ENCODE data around the gene SF3B4.

Gene SF3B4

GRCh38 chr1:149934356-149934755, 6.8 kb upstream of the SF3B4 start:
- TF ChIP-seq SIN3A (IDR thresholded peaks at IDR 0.05; ENCODE audit: borderline replicate concordance, insufficient read depth, low read length) = no peak
- no peak for TF ChIP-seq REST (IDR thresholded peaks at IDR 0.05; ENCODE audit: insufficient read depth in 1 of 2, low read depth in 2 of 2, low read length in 2 of 2)
- TF ChIP-seq TAF1 (IDR thresholded peaks at IDR 0.05; ENCODE audit: borderline replicate concordance, insufficient read depth, low read length) = no peak
- TF ChIP-seq FOXP2 (optimal IDR thresholded peaks at IDR 0.05; ENCODE audit: borderline replicate concordance, extremely low read depth, extremely low read length, insufficient read depth) = no peak
- TF ChIP-seq POLR2AphosphoS5 (IDR thresholded peaks at IDR 0.05; ENCODE audit: low read depth, low read length) = no peak

DNA sequence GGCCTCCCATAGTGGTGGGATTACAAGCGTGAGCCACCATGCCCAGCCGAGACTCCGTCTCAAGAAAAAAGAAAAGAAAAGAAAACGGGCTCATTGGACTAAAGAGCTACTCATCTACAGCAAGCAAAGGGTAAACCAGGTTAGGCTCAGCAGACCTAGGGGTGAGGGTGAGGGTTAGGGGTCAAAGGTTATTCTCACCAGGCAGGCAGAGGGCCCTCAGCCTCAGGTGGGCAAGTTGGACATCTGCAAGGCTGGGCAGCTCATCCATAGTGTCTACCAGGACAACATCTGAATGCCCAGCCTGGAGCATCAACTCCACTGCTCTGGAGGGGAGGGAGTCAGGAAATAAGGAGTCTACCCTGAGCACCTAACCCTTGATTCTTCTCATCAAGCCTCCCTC, 5.6 kb upstream of the SF3B4 start:
- TF ChIP-seq FOXP2 (optimal IDR thresholded peaks at IDR 0.05; ENCODE audit: borderline replicate concordance, extremely low read depth, extremely low read length, insufficient read depth) = no peak
- TF ChIP-seq TAF1 (IDR thresholded peaks at IDR 0.05; ENCODE audit: borderline replicate concordance, insufficient read depth, low read length) = no peak
- no peak for TF ChIP-seq POLR2AphosphoS5 (IDR thresholded peaks at IDR 0.05; ENCODE audit: low read depth, low read length)
- no peak for TF ChIP-seq REST (IDR thresholded peaks at IDR 0.05; ENCODE audit: insufficient read depth in 1 of 2, low read depth in 2 of 2, low read length in 2 of 2)
- TF ChIP-seq SIN3A (IDR thresholded peaks at IDR 0.05; ENCODE audit: borderline replicate concordance, insufficient read depth, low read length) = no peak

GRCh38 chr1:149932474-149932873, 4.9 kb upstream of the SF3B4 start:
- TF ChIP-seq SIN3A (IDR thresholded peaks at IDR 0.05; ENCODE audit: borderline replicate concordance, insufficient read depth, low read length) = no peak
- no peak for TF ChIP-seq REST (IDR thresholded peaks at IDR 0.05; ENCODE audit: insufficient read depth in 1 of 2, low read depth in 2 of 2, low read length in 2 of 2)
- TF ChIP-seq POLR2AphosphoS5 (IDR thresholded peaks at IDR 0.05; ENCODE audit: low read depth, low read length) = no peak
- no peak for TF ChIP-seq TAF1 (IDR thresholded peaks at IDR 0.05; ENCODE audit: borderline replicate concordance, insufficient read depth, low read length)
- TF ChIP-seq FOXP2 (optimal IDR thresholded peaks at IDR 0.05; ENCODE audit: borderline replicate concordance, extremely low read depth, extremely low read length, insufficient read depth) = no peak

DNA sequence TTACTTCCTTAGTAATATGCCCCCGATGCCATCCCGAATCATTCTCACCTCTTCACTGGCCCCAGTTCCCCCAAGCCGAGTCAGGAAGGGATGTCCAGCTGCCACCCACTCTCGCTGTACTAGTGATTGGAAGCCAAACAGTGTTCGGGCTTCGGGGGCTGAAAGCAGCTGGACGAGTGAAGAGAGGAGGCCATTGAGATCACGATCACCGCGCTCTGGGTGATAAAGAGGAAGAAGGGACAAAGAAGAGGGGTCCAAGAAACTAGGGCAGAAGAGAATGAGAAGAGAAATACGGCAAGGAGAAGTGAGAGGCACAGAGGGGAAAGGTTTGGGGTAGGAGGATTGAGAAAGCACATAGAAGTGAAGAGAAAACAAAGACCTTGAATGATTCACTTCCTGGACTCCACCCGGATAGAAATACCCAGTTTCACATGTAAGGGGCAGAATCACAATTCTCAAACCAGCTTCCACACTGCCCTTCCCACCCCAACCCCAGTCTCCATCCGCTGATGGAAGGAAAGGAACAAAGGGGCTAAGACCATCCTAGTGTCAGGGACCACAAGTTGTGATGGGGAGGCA, 3.7 kb upstream of the SF3B4 start:
- TF ChIP-seq FOXP2 (optimal IDR thresholded peaks at IDR 0.05; ENCODE audit: borderline replicate concordance, extremely low read depth, extremely low read length, insufficient read depth) = no peak
- no peak for TF ChIP-seq SIN3A (IDR thresholded peaks at IDR 0.05; ENCODE audit: borderline replicate concordance, insufficient read depth, low read length)
- no peak for TF ChIP-seq POLR2AphosphoS5 (IDR thresholded peaks at IDR 0.05; ENCODE audit: low read depth, low read length)
- no peak for TF ChIP-seq REST (IDR thresholded peaks at IDR 0.05; ENCODE audit: insufficient read depth in 1 of 2, low read depth in 2 of 2, low read length in 2 of 2)
- TF ChIP-seq TAF1 (IDR thresholded peaks at IDR 0.05; ENCODE audit: borderline replicate concordance, insufficient read depth, low read length) = no peak
